ENCODE data around the gene TAC3. TPM values are rescaled to one million over a fixed set of nuclear protein-coding genes. Genes with fewer than 3 reads are reported as not detected.

The TAC3 gene
- total RNA-seq, 2 donors from 2014 or later, result 1.4 to 2.8 TPM

GRCh38 chr12:57009949-57010626 is 6.2 kb downstream of the TAC3 start:
- intact Hi-C loops (cut with DNase I, micrococcal nuclease), result loop anchor here (5.0 to 10.0 kb wide), 3 partner anchors 52 to 255 kb away; partner anchors contain the start of genes PRIM1 (in 1 of the 2) and STAT6 (in 1 of the 2)
- DNase-seq (no peak), ATAC-seq (no peak)

GRCh38 chr12:57008178-57008577 is 8.2 kb downstream of the TAC3 start:
- peak; percentile 49 for ATAC-seq
- DNase-seq, result no peak
- intact Hi-C loops (cut with DNase I, micrococcal nuclease), result loop anchor here (5.0 to 10.0 kb wide), 2 partner anchors 54 to 253 kb away; partner anchors contain the start of gene PRIM1 (in 1 of the 2)

DNA sequence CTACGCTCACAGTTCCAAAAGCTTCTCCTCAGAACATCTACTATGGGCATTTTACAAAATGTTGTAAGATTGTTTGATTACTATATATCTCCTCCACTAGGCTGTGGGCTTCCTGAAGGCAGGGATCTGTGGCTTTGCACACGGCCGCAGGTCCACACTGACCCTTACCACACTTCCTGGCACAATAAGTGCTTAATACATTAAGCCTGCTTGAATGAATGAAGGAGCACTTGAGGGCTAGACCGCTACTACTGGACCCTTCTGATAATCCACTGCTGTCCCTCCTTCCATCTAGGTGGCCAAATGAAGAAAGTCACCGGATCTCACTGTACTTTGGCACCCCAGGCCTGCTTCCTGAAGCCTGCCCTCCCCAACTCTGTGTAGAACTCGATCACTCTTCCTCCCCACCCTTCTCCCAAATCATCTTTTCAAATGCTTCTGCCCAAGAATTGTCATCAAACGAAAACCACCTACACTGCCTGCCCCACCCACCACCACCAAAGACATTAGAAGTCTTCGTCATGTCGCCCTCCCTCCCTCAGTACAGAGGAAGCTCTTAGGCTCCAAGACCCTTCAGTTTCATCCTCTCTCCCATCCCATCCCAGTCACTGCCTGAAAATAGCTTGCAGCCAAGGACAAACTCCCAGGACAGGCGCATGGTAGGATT is 9.4 kb downstream of the TAC3 start:
- DNase-seq (no peak), ATAC-seq (peak; percentile 7)
- intact Hi-C loops (cut with DNase I, micrococcal nuclease), result loop anchor here (5.0 to 10.0 kb wide), 2 partner anchors 55 to 252 kb away; partner anchors contain the start of gene PRIM1 (in 1 of the 2)

DNA sequence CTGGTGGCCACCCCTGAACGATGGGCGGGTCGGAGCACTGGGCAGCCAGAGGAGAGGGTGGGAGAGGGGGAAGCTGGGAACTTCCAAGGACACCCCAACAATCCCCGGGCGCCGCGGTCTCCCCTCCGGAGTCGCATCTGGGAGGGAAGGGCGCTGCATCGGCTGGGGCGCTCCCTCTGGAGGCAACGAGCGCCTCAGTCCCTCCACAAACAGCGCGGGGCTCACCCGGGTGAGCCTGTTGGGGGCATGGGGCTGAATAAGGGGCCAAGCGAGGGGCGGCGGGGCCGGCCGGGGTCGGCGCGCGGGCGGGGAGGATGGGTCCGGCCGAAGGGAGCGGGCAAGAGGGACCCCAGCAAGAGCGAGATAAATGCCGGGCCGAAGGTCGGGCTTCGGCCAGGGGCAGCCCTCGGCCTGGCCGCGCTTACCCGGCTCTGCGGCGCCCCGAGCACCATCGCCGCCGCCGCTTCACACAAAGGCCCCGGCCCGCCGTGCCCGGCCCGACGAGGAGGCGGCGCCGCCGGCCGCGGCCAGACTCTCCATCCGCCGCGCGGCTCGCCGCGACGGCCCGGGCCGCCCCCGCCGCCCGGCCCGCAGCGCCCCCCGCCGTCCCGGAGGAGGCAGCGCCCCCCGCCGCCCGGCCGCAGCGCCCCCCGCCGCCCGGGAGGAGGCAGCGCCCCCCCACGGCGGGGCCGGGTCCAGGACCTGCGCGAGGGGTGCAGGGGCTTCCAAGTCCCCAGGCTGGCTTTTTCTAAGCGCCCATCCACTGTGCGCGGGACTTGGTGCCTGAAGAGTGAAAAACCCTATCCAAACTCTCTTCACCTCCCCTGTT is 10.1 kb downstream of the TAC3 start, which contains the start of gene ZBTB39:
TSS of gene ZBTB39 (minus strand) at position 567 of the 829 bp plus-strand sequence. CDS start 1,629 bp downstream, outside the sequence.
- DNase-seq, result peak in 1 of 2 donors; percentile 68
- ATAC-seq, result peak; percentile 73
- intact Hi-C loops (cut with DNase I, micrococcal nuclease), result loop anchor here (5.0 to 10.0 kb wide), 2 partner anchors 56 to 251 kb away; partner anchors contain the start of gene PRIM1 (in 1 of the 2)

- intact Hi-C loops (cut with DNase I, micrococcal nuclease), result loop anchor here (5.0 to 10.0 kb wide), 2 partner anchors 58 to 250 kb away; partner anchors contain the start of gene PRIM1 (in 1 of the 2)
- ATAC-seq (no peak), DNase-seq (no peak)
These were observed 11.7 kb downstream of the TAC3 start for GRCh38 chr12:57004651-57005050.

DNA sequence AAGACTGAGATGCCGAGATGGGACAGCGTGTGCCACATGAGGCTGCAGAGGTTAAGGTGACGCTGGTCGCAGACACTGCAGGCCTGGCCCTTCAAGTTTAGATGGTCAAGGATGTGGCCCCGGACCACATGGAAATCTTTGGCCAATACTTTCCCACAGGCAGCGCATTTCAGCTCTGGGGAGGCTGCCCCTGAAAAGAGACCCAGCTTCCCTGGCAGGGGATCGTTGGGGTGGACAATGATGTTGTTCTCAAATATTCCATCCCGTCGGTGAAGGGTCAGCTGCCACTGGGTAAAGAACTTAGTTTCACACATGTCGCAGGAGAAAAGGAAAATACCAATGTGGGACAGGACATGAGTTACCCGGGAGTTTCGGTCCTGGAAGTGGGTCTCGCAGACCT is 12.9 kb downstream of the TAC3 start:
- intact Hi-C loops (cut with DNase I, micrococcal nuclease), result loop anchor here in 1 of 2 donors (10.0 kb wide), 1 partner anchor 249 kb away; the partner anchor contains the start of gene PRIM1
- ATAC-seq (no peak), DNase-seq (no peak)

- intact Hi-C loops (cut with DNase I, micrococcal nuclease), result loop anchor here in 1 of 2 donors (10.0 kb wide), 1 partner anchor 247 kb away; the partner anchor contains the start of gene PRIM1
- DNase-seq (peak; percentile 67 to 81), ATAC-seq (peak; percentile 66)
These were observed 14.9 kb downstream of the TAC3 start for GRCh38 chr12:57001448-57001906.

DNA sequence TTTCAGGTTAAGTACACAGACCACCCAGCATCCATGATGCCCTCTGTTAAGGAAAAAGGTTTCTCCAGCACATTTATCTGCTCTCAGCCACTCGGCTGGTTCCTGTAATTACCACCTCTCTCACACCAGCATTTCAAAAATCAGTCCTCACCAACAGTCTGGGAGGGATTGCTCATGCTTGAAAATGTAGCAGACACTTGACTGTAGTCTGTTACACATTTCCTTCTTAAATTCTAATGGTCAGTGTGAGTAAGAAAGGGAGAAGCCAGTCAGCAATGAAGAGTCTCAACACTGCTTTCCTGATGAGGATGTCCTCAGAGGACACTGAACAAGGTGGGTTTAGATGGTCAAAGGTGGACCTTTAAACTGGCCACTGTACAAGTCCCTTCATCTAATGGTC is 15.9 kb downstream of the TAC3 start:
- intact Hi-C loops (cut with DNase I, micrococcal nuclease), result loop anchor here in 1 of 2 donors (10.0 kb wide), 1 partner anchor 246 kb away; the partner anchor contains the start of gene PRIM1
- ATAC-seq, result no peak
- DNase-seq, result no peak

- no peak for DNase-seq
- intact Hi-C loops (cut with DNase I, micrococcal nuclease), result no loop called here
- no peak for ATAC-seq
These were observed 16.9 kb downstream of the TAC3 start for GRCh38 chr12:56999456-56999855.

GRCh38 chr12:56998981-56999380 is 17.3 kb downstream of the TAC3 start:
- DNase-seq, result no peak
- ATAC-seq, result no peak
- intact Hi-C loops (cut with DNase I, micrococcal nuclease), result no loop called here

DNA sequence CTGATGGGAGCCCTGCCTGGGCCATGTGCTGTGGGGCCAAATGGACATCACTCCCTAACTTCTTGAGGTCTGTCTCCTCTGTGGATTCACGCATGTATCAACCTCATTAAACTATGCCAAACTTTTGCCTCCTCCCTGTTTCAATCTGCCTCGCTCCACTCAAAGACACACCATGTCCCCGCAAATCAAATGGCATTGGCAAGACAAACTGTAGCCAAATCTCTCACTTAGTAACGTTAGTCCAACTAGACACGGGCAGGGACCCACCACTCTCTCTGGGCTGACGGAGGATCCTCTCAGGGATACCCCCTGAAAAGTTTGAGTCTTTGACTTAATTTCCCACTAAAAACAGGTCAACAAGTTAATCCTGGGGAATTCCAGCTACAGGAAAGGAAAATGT is 18.0 kb downstream of the TAC3 start:
- no peak for ATAC-seq
- intact Hi-C loops (cut with DNase I, micrococcal nuclease), result no loop called here
- no peak for DNase-seq

GRCh38 chr12:56996793-56997545 is 19.4 kb downstream of the TAC3 start:
- intact Hi-C loops (cut with DNase I, micrococcal nuclease), result no loop called here
- ATAC-seq (no peak), DNase-seq (no peak)

- intact Hi-C loops (cut with DNase I, micrococcal nuclease), result no loop called here
- ATAC-seq (no peak), DNase-seq (no peak)
These were observed 20.3 kb downstream of the TAC3 start for GRCh38 chr12:56995930-56996496.

DNA sequence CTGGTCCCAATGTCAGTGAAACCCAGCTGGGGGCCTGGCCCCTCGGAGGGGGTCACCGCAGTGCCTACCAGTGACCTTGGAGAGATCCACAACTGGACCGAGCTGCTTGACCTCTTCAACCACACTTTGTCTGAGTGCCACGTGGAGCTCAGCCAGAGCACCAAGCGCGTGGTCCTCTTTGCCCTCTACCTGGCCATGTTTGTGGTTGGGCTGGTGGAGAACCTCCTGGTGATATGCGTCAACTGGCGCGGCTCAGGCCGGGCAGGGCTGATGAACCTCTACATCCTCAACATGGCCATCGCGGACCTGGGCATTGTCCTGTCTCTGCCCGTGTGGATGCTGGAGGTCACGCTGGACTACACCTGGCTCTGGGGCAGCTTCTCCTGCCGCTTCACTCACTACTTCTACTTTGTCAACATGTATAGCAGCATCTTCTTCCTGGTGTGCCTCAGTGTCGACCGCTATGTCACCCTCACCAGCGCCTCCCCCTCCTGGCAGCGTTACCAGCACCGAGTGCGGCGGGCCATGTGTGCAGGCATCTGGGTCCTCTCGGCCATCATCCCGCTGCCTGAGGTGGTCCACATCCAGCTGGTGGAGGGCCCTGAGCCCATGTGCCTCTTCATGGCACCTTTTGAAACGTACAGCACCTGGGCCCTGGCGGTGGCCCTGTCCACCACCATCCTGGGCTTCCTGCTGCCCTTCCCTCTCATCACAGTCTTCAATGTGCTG is 21.0 kb downstream of the TAC3 start:
- ATAC-seq, result no peak
- DNase-seq, result no peak
- intact Hi-C loops (cut with DNase I, micrococcal nuclease), result no loop called here

GRCh38 chr12:56994231-56994746 is 22.0 kb downstream of the TAC3 start:
- DNase-seq (no peak), ATAC-seq (no peak)
- intact Hi-C loops (cut with DNase I, micrococcal nuclease), result no loop called here

GRCh38 chr12:56993346-56993745 is 23.0 kb downstream of the TAC3 start:
- intact Hi-C loops (cut with DNase I, micrococcal nuclease), result no loop called here
- no peak for ATAC-seq

More at GRCh38 chr12:56993346-56993745, 23.0 kb downstream of the TAC3 start:
- no peak for DNase-seq
